ENCODE results near the gene TXNL4A.
"Not testable (repeated sequence)": the region's sequence is repeated elsewhere in the genome, so short reads cannot be mapped to it uniquely, and the experiment has no call there.

- not testable (repeated sequence) for TF ChIP-seq CTCF (IDR thresholded peaks at IDR 0.05; ENCODE audit: low read depth, low read length); POLR2A (IDR thresholded peaks at IDR 0.05; ENCODE audit: extremely low read depth, insufficient read length)
Observed at GRCh38 chr18:80011496-80012137, 23.3 kb upstream of the TXNL4A start.

Data from NB4 (cell line).